ENCODE measurements around the gene TDRD9.

DNA sequence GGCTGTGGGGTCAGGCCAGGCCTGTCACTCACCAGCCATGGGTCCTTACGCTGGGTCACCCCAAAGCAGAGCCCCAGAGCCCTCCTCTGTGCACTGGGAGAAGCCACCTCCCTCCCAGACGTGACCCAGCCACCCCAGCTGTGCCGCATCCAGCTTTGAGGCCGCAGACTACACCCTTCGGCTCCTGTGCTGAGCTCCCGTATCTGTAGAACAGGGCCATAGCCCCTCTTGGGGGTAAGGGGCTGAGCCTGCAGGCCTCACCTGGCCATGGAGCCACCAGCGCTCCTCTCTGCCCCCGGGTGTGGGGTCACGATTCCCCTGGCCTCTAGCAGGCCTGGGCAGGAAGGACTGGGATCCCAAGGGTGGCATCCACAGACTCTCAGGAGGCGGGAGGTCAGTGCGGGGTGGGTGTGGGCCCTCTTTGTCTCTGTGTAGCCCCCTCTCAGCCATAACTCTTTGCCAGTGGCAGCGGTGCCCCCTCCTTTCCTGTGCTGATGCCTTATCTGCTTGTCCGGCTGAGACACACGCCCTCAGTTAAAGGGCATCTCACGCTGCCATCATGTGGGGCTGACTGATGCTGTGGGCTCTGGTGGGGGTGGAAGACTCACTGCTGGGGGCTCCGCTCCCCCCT, 173.5 kb downstream of the TDRD9 start:
- TF ChIP-seq, protein P1, sequence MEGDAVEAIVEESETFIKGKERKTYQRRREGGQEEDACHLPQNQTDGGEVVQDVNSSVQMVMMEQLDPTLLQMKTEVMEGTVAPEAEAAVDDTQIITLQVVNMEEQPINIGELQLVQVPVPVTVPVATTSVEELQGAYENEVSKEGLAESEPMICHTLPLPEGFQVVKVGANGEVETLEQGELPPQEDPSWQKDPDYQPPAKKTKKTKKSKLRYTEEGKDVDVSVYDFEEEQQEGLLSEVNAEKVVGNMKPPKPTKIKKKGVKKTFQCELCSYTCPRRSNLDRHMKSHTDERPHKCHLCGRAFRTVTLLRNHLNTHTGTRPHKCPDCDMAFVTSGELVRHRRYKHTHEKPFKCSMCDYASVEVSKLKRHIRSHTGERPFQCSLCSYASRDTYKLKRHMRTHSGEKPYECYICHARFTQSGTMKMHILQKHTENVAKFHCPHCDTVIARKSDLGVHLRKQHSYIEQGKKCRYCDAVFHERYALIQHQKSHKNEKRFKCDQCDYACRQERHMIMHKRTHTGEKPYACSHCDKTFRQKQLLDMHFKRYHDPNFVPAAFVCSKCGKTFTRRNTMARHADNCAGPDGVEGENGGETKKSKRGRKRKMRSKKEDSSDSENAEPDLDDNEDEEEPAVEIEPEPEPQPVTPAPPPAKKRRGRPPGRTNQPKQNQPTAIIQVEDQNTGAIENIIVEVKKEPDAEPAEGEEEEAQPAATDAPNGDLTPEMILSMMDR (IDR thresholded peaks at IDR 0.05) = no peak
- TF ChIP-seq POLR2A (IDR thresholded peaks at IDR 0.05) (no peak), POLR2AphosphoS5 (IDR thresholded peaks at IDR 0.05) (no peak)
